Measurements from ENCODE around the gene GTF2IRD1.

DNA sequence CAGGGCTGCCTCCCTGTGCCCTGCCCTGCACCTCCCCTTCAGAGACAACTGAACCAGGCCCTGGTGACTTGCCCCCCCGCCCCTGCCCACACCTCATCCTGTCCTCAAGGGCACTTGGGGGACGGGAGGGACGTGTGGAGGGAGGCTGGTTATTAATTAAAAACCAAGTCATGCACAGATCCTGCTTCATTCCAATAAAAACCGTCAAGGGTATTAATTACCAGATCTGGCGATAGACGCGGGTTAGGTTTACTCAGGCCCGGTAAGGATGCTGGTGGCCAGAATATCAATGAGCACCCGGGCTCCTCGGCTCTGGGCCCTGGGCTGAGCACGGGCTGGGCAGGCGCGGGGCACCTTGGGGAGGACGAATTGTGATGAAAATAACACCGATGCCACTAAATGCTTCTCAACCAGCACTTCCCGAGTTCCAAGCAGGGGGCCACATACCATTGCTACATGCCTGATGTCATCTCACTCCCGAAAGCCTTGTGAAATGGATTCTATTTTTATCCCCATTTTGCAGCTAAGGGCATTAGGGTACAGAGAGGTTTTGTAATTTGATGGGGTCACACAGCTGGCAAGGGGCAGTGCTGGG is 24.5 kb upstream of the GTF2IRD1 start:
- TF ChIP-seq POLR2A (IDR thresholded peaks at IDR 0.05; ENCODE audit: low read depth, low read length) (no peak), TAF1 (IDR thresholded peaks at IDR 0.05; ENCODE audit: borderline replicate concordance, low read depth, low read length) (no peak), POLR2AphosphoS5 (IDR thresholded peaks at IDR 0.05; ENCODE audit: low read depth, low read length) (no peak)
